Adrenal gland (tissue), 5 donors: ENCODE data around the gene TMEM135.

ENCODE experiments used
- POLR2A ChIP-seq, 2 donors: fragments of 450-650 bp; IDR thresholded peaks; one replicate each; pipeline ENCODE4 v1.6.1; 2017; ENCODE audit warnings: antibody characterized with exemption in 2 of 2, mild to moderate bottlenecking in 2 of 2, moderate library complexity in 1 of 2
- TF ChIP-seq, protein P1 (sequence below), 6 experiments: fragments of 450-650 bp in 4 of 6; fragments of 200-600 bp in 2 of 6; sonication (generic) in 1 of 6; IDR thresholded peaks; 1 replicate in 5 of 6; 2 replicates in 1 of 6; pipeline versions ENCODE4 v1.5.1 to v1.8.0; 2016 to 2021; ENCODE audit warnings: antibody characterized with exemption in 6 of 6, mild to moderate bottlenecking in 2 of 6, moderate library complexity in 1 of 6
- donor health status: DM: no; HTN: no; CAD: no.

DNA sequence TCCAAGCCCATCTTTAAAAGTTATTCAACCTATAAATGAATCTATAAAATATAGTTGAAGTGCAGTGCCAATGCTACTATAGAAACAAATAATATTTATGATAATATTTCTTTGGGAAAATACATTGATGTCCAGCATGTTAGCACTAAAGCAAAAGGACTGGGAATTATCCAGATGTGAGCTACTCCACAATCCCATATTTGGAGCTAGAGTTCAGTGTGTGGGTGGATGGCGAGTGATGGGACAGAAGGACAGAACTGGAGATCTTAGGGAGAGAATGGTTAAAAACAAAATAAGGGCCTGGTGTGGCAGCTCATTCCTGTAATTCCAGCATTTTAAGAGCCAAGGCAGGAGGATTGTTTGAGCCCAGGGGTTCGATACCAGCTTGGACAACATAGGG lies 216.8 kb downstream of the TMEM135 start:
- TF ChIP-seq, protein P1, sequence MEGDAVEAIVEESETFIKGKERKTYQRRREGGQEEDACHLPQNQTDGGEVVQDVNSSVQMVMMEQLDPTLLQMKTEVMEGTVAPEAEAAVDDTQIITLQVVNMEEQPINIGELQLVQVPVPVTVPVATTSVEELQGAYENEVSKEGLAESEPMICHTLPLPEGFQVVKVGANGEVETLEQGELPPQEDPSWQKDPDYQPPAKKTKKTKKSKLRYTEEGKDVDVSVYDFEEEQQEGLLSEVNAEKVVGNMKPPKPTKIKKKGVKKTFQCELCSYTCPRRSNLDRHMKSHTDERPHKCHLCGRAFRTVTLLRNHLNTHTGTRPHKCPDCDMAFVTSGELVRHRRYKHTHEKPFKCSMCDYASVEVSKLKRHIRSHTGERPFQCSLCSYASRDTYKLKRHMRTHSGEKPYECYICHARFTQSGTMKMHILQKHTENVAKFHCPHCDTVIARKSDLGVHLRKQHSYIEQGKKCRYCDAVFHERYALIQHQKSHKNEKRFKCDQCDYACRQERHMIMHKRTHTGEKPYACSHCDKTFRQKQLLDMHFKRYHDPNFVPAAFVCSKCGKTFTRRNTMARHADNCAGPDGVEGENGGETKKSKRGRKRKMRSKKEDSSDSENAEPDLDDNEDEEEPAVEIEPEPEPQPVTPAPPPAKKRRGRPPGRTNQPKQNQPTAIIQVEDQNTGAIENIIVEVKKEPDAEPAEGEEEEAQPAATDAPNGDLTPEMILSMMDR (IDR thresholded peaks at IDR 0.05): no peak
- TF ChIP-seq POLR2A (IDR thresholded peaks at IDR 0.05): no peak
